DMS79 treated with DMSO at 0.1 percent for 48 hours (cell line): ENCODE measurements around the gene MEAF6.

Experiments
- DNase-seq: peaks from one replicate; lab custom pipeline; 2025; lab: John Stamatoyannopoulos, UW

The MEAF6 gene

GRCh38 chr1:37485902-37486679 lies 28.5 kb downstream of the MEAF6 start:
- DNase-seq: no peak

- DNase-seq: no peak
Observed at GRCh38 chr1:37484325-37485051, 30.1 kb downstream of the MEAF6 start.

GRCh38 chr1:37483785-37484184 lies 30.8 kb downstream of the MEAF6 start:
- no peak for DNase-seq

GRCh38 chr1:37482796-37483744 lies 31.5 kb downstream of the MEAF6 start:
- no peak for DNase-seq

GRCh38 chr1:37482004-37482785 lies 32.4 kb downstream of the MEAF6 start:
- no peak for DNase-seq

GRCh38 chr1:37481289-37482003 lies 33.1 kb downstream of the MEAF6 start:
- no peak for DNase-seq

- DNase-seq: no peak
Observed at GRCh38 chr1:37480581-37481288, 33.8 kb downstream of the MEAF6 start.

- no peak for DNase-seq
Observed at GRCh38 chr1:37480125-37480466, 34.5 kb downstream of the MEAF6 start.

- DNase-seq: no peak
Observed at GRCh38 chr1:37479255-37480124, 35.1 kb downstream of the MEAF6 start.

- DNase-seq: no peak
Observed at GRCh38 chr1:37478890-37479254, 35.7 kb downstream of the MEAF6 start.

- no peak for DNase-seq
Observed at GRCh38 chr1:37478451-37478881, 36.1 kb downstream of the MEAF6 start.

GRCh38 chr1:37477946-37478345 lies 36.6 kb downstream of the MEAF6 start:
- DNase-seq: no peak

- no peak for DNase-seq
Observed at GRCh38 chr1:37477198-37477931, 37.2 kb downstream of the MEAF6 start.

- DNase-seq: no peak
Observed at GRCh38 chr1:37476460-37477197, 37.9 kb downstream of the MEAF6 start.

- no peak for DNase-seq
Observed at GRCh38 chr1:37476087-37476452, 38.5 kb downstream of the MEAF6 start.

- DNase-seq: no peak
Observed at GRCh38 chr1:37475380-37476086, 39.0 kb downstream of the MEAF6 start.

GRCh38 chr1:37474697-37475379 lies 39.7 kb downstream of the MEAF6 start:
- no peak for DNase-seq
